Vagina (tissue), 2 donors: ENCODE data around the gene KCNE3. TPM values are rescaled to one million over a fixed set of nuclear protein-coding genes. Genes with fewer than 3 reads are reported as not detected.

Experiments used
- DNase-seq, 2 donors: peaks; one replicate each; pipeline ENCODE4 v3.0.0-alpha.2; 2017; ENCODE audit errors: extremely low spot score in 2 of 2
- H3K27ac ChIP-seq: fragments of 200-600 bp; sonication (generic); one replicate; pipeline ENCODE4 v1.5.1; 2019
- H3K27me3 ChIP-seq: fragments of 200-600 bp; sonication (generic); one replicate; pipeline ENCODE4 v1.5.1; 2019
- H3K36me3 ChIP-seq, 2 donors: fragments of 200-600 bp; sonication (generic); one replicate each; pipeline ENCODE4 v1.5.1; 2017 to 2019
- H3K4me1 ChIP-seq: fragments of 200-600 bp; sonication (generic); one replicate; pipeline ENCODE4 v1.5.1; 2019
- H3K4me3 ChIP-seq, 2 donors: fragments of 200-600 bp; sonication (generic); 1 replicate in 1 of 2; 2 replicates in 1 of 2; pipeline ENCODE4 v1.5.1; 2016 to 2019
- H3K9me3 ChIP-seq: fragments of 200-600 bp; sonication (generic); one replicate; pipeline ENCODE4 v1.5.1; 2019
- POLR2A ChIP-seq, 2 donors: fragments of 450-650 bp; IDR thresholded peaks; one replicate each; pipeline ENCODE4 v1.6.1; 2017; ENCODE audit warnings: antibody characterized with exemption in 2 of 2, mild to moderate bottlenecking in 2 of 2, moderate library complexity in 2 of 2
- POLR2AphosphoS5 ChIP-seq, 2 donors: sonication (generic); formaldehyde crosslinking; IDR thresholded peaks; one replicate each; pipeline ENCODE4 v1.9.0; 2017; ENCODE audit warnings: antibody characterized with exemption in 2 of 2, mild to moderate bottlenecking in 2 of 2, low read depth in 1 of 2; ENCODE audit not compliant: insufficient read depth in 1 of 2
- intact Hi-C: fragments of 100-400 bp; cut with DNase I; formaldehyde crosslinking; loops from one replicate; pipeline ENCODE4 v1.15.1; 2023
- total RNA-seq: library from RNA; depleted of rRNA; stranded (reverse); fragments of >200 nt; gene quantifications from one replicate; pipeline ENCODE4 v1.2.3, GENCODE V29; 2016
- TF ChIP-seq, protein P1 (sequence below), 3 experiments: fragments of 450-650 bp in 2 of 3; fragments of 200-600 bp in 1 of 3; sonication (generic) in 1 of 3; IDR thresholded peaks; one replicate each; pipeline ENCODE4 v1.5.1; 2017 to 2019; ENCODE audit warnings: antibody characterized with exemption in 3 of 3, mild to moderate bottlenecking in 2 of 3, moderate library complexity in 2 of 3

The KCNE3 gene
- total RNA-seq, 1 donor from 2014 or later = 5.2 TPM

DNA sequence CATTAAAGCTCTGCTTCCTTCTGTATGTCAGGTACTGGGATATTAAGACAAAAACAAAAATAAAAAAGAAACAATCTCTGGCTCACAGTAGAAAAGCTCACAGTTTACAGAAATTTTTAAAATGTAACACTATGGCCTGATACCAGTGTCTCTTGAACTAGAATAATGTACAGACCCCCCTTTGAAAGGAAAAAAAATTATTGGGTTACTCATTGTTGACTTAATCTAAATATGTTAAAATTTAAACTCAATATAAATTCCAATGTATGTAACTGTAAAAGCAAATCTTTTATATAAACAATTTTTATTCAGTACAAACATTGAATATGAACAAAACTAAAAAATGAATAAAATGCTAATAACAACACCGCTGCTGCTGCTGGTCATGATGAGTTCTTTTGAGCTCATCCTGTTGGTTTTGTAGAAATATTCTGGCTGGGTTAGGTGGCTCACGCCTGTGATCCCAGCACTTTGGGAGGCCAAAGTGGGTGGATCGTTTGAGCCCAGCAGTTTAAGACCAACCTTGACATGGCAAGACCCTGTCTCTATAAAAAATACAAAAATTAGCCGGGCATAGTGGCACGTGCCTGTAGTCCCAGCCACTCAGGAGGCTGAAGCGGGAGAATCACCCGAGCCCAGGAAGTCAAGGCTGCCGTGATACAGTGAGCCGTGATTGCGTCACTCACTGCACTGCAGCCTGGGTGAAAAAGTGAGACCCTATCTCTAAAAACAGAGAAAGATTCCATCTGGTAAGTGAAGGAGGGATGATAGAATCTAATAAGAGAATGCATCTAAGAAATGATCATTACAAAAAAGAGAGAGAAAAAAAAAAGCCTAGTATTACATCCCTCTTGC lies 11.8 kb upstream of the KCNE3 start:
- Histone ChIP-seq H3K4me3 (no peak overlapping the region), H3K36me3 (no peaks in the 10 kb centered on the region), H3K27ac (no peak overlapping the region), H3K4me1 (no peaks in the 10 kb centered on the region), H3K27me3 (no peaks in the 10 kb centered on the region), H3K9me3 (no peaks in the 10 kb centered on the region)
- TF ChIP-seq POLR2AphosphoS5 (IDR thresholded peaks at IDR 0.05; ENCODE audit: insufficient read depth in 1 of 2, low read depth in 1 of 2) (no peak), POLR2A (IDR thresholded peaks at IDR 0.05) (no peak)
- TF ChIP-seq, protein P1, sequence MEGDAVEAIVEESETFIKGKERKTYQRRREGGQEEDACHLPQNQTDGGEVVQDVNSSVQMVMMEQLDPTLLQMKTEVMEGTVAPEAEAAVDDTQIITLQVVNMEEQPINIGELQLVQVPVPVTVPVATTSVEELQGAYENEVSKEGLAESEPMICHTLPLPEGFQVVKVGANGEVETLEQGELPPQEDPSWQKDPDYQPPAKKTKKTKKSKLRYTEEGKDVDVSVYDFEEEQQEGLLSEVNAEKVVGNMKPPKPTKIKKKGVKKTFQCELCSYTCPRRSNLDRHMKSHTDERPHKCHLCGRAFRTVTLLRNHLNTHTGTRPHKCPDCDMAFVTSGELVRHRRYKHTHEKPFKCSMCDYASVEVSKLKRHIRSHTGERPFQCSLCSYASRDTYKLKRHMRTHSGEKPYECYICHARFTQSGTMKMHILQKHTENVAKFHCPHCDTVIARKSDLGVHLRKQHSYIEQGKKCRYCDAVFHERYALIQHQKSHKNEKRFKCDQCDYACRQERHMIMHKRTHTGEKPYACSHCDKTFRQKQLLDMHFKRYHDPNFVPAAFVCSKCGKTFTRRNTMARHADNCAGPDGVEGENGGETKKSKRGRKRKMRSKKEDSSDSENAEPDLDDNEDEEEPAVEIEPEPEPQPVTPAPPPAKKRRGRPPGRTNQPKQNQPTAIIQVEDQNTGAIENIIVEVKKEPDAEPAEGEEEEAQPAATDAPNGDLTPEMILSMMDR (IDR thresholded peaks at IDR 0.05) = no peak
- no peak for DNase-seq
- intact Hi-C loops = no loop called here

- intact Hi-C loops = no loop called here
- no peaks in the 10 kb centered on the region for H3K4me1 ChIP-seq
- no peak for DNase-seq
- no peak overlapping the region for H3K27ac ChIP-seq
- no peaks in the 10 kb centered on the region for H3K27me3 ChIP-seq
- no peak overlapping the region for H3K4me3 ChIP-seq
- TF ChIP-seq POLR2A (IDR thresholded peaks at IDR 0.05) = no peak
- TF ChIP-seq, protein P1 (IDR thresholded peaks at IDR 0.05) = no peak
- TF ChIP-seq POLR2AphosphoS5 (IDR thresholded peaks at IDR 0.05; ENCODE audit: insufficient read depth in 1 of 2, low read depth in 1 of 2) = no peak
- H3K36me3 ChIP-seq = no peaks in the 10 kb centered on the region
- H3K9me3 ChIP-seq = no peaks in the 10 kb centered on the region
Measured at GRCh38 chr11:74476536-74476935, 9.2 kb upstream of the KCNE3 start.

- intact Hi-C loops = no loop called here
- no peaks in the 10 kb centered on the region for H3K36me3 ChIP-seq
- H3K27me3 ChIP-seq = no peaks in the 10 kb centered on the region
- H3K27ac ChIP-seq = no peak overlapping the region
- H3K4me1 ChIP-seq = no peaks in the 10 kb centered on the region
- H3K4me3 ChIP-seq = no peak overlapping the region
- TF ChIP-seq, protein P1 (IDR thresholded peaks at IDR 0.05) = no peak
- no peak for TF ChIP-seq POLR2A (IDR thresholded peaks at IDR 0.05)
- no peak for TF ChIP-seq POLR2AphosphoS5 (IDR thresholded peaks at IDR 0.05; ENCODE audit: insufficient read depth in 1 of 2, low read depth in 1 of 2)
- DNase-seq = no peak
- no peaks in the 10 kb centered on the region for H3K9me3 ChIP-seq
Measured at GRCh38 chr11:74474316-74474715, 7.0 kb upstream of the KCNE3 start.

GRCh38 chr11:74473382-74474173 lies 6.2 kb upstream of the KCNE3 start:
- no peak overlapping the region for H3K27ac ChIP-seq
- TF ChIP-seq POLR2A (IDR thresholded peaks at IDR 0.05) (no peak), POLR2AphosphoS5 (IDR thresholded peaks at IDR 0.05; ENCODE audit: insufficient read depth in 1 of 2, low read depth in 1 of 2) (no peak)
- TF ChIP-seq, protein P1 (IDR thresholded peaks at IDR 0.05) = no peak
- H3K36me3 ChIP-seq = no peaks in the 10 kb centered on the region
- H3K27me3 ChIP-seq = no peaks in the 10 kb centered on the region
- intact Hi-C loops = no loop called here
- H3K9me3 ChIP-seq = no peaks in the 10 kb centered on the region
- peak in 1 of 2 donors; percentile 75 for DNase-seq
- H3K4me3 ChIP-seq = no peak overlapping the region
- H3K4me1 ChIP-seq = no peaks in the 10 kb centered on the region
